PC-9 (cell line): ENCODE measurements around the gene SHC1.

Experiments
- EZH2 ChIP-seq: fragments of 200-600 bp; sonication (generic); IDR thresholded peaks from 2 replicates; pipeline ENCODE4 v1.8.0; 2017; ENCODE audit warnings: antibody characterized with exemption, low read depth
- TF ChIP-seq, protein P1 (sequence below): fragments of 200-600 bp; sonication (generic); conservative IDR thresholded peaks from 2 replicates; pipeline ENCODE4 v1.6.1; 2017; ENCODE audit warnings: mixed run types, antibody characterized with exemption, mild to moderate bottlenecking, moderate library complexity

DNA sequence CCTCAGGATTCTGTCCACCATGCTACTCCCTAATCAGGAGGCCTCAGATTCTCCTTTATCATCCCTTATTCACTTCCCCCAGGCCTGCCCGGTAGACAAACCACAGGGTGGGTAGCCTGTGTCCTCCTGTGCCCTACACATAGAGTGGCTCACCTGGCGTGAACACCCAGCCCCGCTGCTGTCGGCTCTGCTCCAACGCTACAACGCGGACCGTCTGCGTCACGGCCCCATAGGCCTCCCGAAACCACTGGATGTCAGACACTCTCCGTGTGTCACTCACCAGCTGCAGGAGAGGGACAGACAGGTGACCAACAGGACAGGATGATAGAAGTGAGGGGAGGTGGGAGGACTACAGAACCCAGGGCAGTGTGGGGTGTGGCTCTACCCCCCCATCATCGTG, 44.3 kb downstream of the SHC1 start:
- TF ChIP-seq, protein P1, sequence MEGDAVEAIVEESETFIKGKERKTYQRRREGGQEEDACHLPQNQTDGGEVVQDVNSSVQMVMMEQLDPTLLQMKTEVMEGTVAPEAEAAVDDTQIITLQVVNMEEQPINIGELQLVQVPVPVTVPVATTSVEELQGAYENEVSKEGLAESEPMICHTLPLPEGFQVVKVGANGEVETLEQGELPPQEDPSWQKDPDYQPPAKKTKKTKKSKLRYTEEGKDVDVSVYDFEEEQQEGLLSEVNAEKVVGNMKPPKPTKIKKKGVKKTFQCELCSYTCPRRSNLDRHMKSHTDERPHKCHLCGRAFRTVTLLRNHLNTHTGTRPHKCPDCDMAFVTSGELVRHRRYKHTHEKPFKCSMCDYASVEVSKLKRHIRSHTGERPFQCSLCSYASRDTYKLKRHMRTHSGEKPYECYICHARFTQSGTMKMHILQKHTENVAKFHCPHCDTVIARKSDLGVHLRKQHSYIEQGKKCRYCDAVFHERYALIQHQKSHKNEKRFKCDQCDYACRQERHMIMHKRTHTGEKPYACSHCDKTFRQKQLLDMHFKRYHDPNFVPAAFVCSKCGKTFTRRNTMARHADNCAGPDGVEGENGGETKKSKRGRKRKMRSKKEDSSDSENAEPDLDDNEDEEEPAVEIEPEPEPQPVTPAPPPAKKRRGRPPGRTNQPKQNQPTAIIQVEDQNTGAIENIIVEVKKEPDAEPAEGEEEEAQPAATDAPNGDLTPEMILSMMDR = no peak
- no peak for TF ChIP-seq EZH2
